HAP-1 (cell line): ENCODE data around the gene QRICH1.

Experiments used
- DNase-seq, 2 experiments: peaks; one replicate each; pipeline ENCODE4 v3.0.0-alpha.2; 2016 to 2020; ENCODE audit warnings: low spot score in 2 of 2
- H3K27me3 ChIP-seq: fragments of 250-450 bp; sonication (Bioruptor Pico); 2 replicates; pipeline ENCODE4 v1.5.1; 2020; ENCODE audit warnings: low read depth, mild to moderate bottlenecking, moderate library complexity
- H3K36me3 ChIP-seq: fragments of 250-450 bp; sonication (Bioruptor Pico); replicated peaks from 2 replicates; pipeline ENCODE4 v1.5.1; 2020; ENCODE audit warnings: mild to moderate bottlenecking
- H3K4me1 ChIP-seq: fragments of 250-450 bp; sonication (Bioruptor Pico); 2 replicates; pipeline ENCODE4 v1.5.1; 2020; ENCODE audit warnings: mild to moderate bottlenecking
- H3K4me3 ChIP-seq: fragments of 250-450 bp; sonication (Bioruptor Pico); 2 replicates; pipeline ENCODE4 v1.5.1; 2020; ENCODE audit warnings: mild to moderate bottlenecking, moderate library complexity
- H3K9me3 ChIP-seq: fragments of 250-450 bp; sonication (Bioruptor Pico); 2 replicates; pipeline ENCODE4 v1.5.1; 2020; ENCODE audit warnings: mild to moderate bottlenecking, moderate library complexity
- in situ Hi-C: fragments of 300-500 bp; cut with MboI; formaldehyde crosslinking; loops from 3 replicates; pipeline ENCODE4 v1.14.3; 2020; ENCODE audit warnings: low sequenced_read_pairs, inconsistent platforms, mixed read lengths

The QRICH1 gene

DNA sequence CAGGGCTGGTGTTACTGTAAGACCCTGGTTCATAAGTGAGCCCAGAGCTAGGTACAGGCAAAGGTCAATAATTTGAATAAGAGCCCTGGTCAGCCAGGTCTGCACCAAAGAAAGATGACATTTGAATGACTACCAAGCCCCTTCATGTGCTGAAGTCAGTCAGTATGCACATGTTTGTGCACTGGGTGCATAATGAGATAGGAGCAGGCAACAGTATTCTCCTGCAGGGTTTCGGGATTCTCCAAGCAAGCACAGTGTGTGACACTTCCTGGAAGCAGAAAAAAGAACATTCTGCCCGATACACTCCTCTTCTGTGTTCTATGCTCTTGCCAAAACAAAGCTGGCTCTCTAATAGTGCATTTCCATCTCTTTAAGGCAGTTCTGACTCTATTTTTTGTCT, 59.2 kb downstream of the QRICH1 start:
- no peaks in the 10 kb centered on the region for H3K4me1 ChIP-seq
- no peaks in the 10 kb centered on the region for H3K27me3 ChIP-seq
- peaks cover 60% of the 10 kb centered on the region for H3K36me3 ChIP-seq
- DNase-seq = no peak
- no peak overlapping the region for H3K4me3 ChIP-seq
- no peaks in the 10 kb centered on the region for H3K9me3 ChIP-seq
- in situ Hi-C loops = no loop called here

DNA sequence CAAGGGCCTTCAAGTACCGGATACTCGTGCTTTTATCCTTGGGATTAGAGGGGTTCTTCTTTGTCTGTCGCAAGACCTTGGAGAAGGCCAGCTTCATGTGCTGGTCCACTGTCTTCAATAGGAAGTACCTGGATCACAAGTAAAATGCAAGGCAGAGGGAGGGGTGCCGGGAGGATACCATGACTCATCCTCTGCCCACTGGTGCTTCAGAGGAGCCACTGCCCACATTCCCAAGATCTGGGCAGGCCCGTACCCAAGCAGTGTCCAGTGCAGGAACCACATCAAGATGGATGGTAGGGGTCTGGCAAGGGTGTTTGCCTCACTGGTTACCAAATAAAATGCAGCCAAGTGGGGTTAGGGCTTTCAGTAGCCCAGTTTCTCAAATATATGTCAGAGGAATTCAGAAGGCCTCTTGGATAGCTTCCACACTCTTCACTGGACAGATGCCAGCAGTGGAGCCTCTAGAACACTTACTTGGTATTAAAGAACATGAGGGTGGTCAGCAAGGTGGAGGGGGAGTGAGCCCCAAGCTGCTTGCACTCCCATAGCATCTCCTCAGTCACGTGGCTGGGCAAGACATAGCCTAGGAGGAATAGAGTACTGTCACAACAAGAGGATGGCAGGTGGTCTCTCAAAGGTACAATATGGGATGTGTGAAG, 61.1 kb downstream of the QRICH1 start:
- in situ Hi-C loops = no loop called here
- Histone ChIP-seq H3K36me3 (peaks cover 56% of the 10 kb centered on the region), H3K4me3 (no peak overlapping the region), H3K27me3 (no peaks in the 10 kb centered on the region), H3K4me1 (peaks cover 8% of the 10 kb centered on the region), H3K9me3 (no peaks in the 10 kb centered on the region)
- DNase-seq = no peak

- no peak overlapping the region for H3K4me3 ChIP-seq
- no peaks in the 10 kb centered on the region for H3K9me3 ChIP-seq
- peaks cover 8% of the 10 kb centered on the region for H3K4me1 ChIP-seq
- H3K36me3 ChIP-seq = peaks cover 69% of the 10 kb centered on the region
- no peak for DNase-seq
- H3K27me3 ChIP-seq = no peaks in the 10 kb centered on the region
- in situ Hi-C loops = no loop called here
Observed at GRCh38 chr3:49030321-49030720, 63.5 kb downstream of the QRICH1 start.

- peaks cover 8% of the 10 kb centered on the region for H3K4me1 ChIP-seq
- H3K27me3 ChIP-seq = no peaks in the 10 kb centered on the region
- no peaks in the 10 kb centered on the region for H3K9me3 ChIP-seq
- in situ Hi-C loops = no loop called here
- H3K36me3 ChIP-seq = peaks cover 69% of the 10 kb centered on the region
- peak overlapping the region; percentile 70 for H3K4me3 ChIP-seq
- no peak for DNase-seq
Observed at GRCh38 chr3:49029563-49029884, 64.3 kb downstream of the QRICH1 start.

GRCh38 chr3:49028673-49029562, 65.0 kb downstream of the QRICH1 start, which contains the start of gene IMPDH2:
TSS of gene IMPDH2 (minus strand) at chr3:49029398. CDS start at chr3:49029350, 48 bp downstream.
- Histone ChIP-seq H3K4me3 (peak within 1 kb of the TSS; percentile 70), H3K9me3 (no peaks in the 10 kb centered on the region), H3K36me3 (peaks cover 73% of the 10 kb centered on the region), H3K27me3 (no peaks in the 10 kb centered on the region), H3K4me1 (peaks cover 8% of the 10 kb centered on the region)
- DNase-seq = peak; percentile 87 to 94
- in situ Hi-C loops = no loop called here

- Histone ChIP-seq H3K27me3 (no peaks in the 10 kb centered on the region), H3K9me3 (no peaks in the 10 kb centered on the region), H3K4me3 (peak overlapping the region; percentile 70), H3K36me3 (peaks cover 75% of the 10 kb centered on the region), H3K4me1 (peaks cover 8% of the 10 kb centered on the region)
- in situ Hi-C loops = no loop called here
- DNase-seq = no peak
Observed at GRCh38 chr3:49028298-49028672, 65.6 kb downstream of the QRICH1 start.

GRCh38 chr3:49027634-49028033, 66.2 kb downstream of the QRICH1 start:
- Histone ChIP-seq H3K27me3 (no peaks in the 10 kb centered on the region), H3K4me1 (peaks cover 13% of the 10 kb centered on the region), H3K36me3 (peaks cover 75% of the 10 kb centered on the region), H3K9me3 (no peaks in the 10 kb centered on the region), H3K4me3 (peak overlapping the region; percentile 70; the same call in 1 of the 2 replicates)
- DNase-seq = no peak
- in situ Hi-C loops = no loop called here

GRCh38 chr3:49026536-49026935, 67.3 kb downstream of the QRICH1 start:
- DNase-seq = no peak
- Histone ChIP-seq H3K4me3 (no peak overlapping the region), H3K36me3 (peaks cover 67% of the 10 kb centered on the region), H3K4me1 (peaks cover 13% of the 10 kb centered on the region), H3K9me3 (no peaks in the 10 kb centered on the region), H3K27me3 (no peaks in the 10 kb centered on the region)
- in situ Hi-C loops = no loop called here

- peak in 1 of 2 experiments; percentile 11 for DNase-seq
- in situ Hi-C loops = no loop called here
- Histone ChIP-seq H3K27me3 (no peaks in the 10 kb centered on the region), H3K4me1 (peaks cover 13% of the 10 kb centered on the region), H3K36me3 (peaks cover 64% of the 10 kb centered on the region), H3K9me3 (no peaks in the 10 kb centered on the region), H3K4me3 (no peak overlapping the region)
Observed at GRCh38 chr3:49025793-49026520, 67.9 kb downstream of the QRICH1 start.

DNA sequence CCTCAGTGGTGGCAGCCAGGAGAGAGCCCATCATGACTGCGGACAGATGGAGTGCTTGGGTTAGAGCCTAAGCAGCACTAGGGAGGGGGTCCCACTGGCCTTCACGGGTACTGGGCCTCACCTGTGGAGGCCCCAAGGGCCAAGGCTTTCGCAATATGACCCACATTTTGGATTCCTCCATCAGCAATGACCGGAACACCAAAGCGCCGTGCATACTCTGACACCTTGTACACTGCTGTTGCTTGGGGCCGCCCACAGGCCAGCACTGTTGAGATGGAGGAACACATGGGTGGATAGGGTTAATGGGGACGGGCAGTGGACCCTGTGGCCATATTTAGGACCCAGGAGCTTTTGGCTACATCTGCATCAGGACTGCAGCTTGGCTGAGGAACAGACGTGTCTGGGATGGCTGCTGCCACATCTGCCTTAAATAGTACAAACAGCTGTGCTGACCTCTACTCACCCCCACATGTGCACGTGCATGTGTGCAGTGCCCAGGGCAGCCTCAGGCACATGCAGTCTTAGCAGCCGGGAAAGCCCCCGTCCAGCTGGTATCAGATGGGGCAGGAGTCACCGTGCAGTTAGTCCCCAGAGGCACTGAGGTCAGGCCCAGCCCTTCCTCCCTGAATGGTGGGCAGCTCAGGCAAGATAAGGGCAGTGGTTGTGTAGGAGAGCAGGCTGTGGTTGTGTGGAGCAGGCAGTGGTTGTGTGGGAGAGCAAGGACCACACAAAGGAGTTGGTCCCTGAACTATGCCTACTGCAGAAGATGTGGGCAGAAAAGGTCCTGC, 68.7 kb downstream of the QRICH1 start:
- H3K4me1 ChIP-seq = peaks cover 13% of the 10 kb centered on the region
- DNase-seq = no peak
- in situ Hi-C loops = no loop called here
- no peak overlapping the region for H3K4me3 ChIP-seq
- H3K27me3 ChIP-seq = no peaks in the 10 kb centered on the region
- H3K36me3 ChIP-seq = peaks cover 64% of the 10 kb centered on the region
- no peaks in the 10 kb centered on the region for H3K9me3 ChIP-seq

GRCh38 chr3:49024449-49024848, 69.4 kb downstream of the QRICH1 start:
- H3K9me3 ChIP-seq = no peaks in the 10 kb centered on the region
- peaks cover 64% of the 10 kb centered on the region for H3K36me3 ChIP-seq
- H3K4me1 ChIP-seq = peaks cover 20% of the 10 kb centered on the region

DNA sequence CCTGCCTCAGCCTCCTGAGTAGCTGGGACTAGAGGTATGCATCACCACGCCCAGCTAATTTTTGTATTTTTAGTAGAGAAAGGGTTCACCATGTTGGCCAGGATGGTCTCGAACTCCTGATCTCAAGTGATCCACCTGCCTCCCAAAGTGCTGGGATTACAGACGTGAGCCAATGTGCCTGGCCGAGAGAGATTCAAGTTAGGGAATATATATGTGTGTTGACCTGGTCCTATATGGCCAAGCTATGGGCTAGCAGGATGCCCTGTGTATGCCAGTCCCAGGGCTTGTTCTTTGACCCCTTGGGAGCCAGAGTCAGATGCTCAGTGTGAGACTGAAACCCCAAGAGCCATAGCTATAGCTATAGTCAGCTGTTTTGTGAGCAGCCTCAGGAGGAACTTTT, 70.1 kb downstream of the QRICH1 start:
- no peaks in the 10 kb centered on the region for H3K27me3 ChIP-seq
- H3K4me3 ChIP-seq = no peak overlapping the region
- H3K9me3 ChIP-seq = no peaks in the 10 kb centered on the region
- no peak for DNase-seq
- in situ Hi-C loops = no loop called here
- peaks cover 64% of the 10 kb centered on the region for H3K36me3 ChIP-seq
- peaks cover 27% of the 10 kb centered on the region for H3K4me1 ChIP-seq

More at GRCh38 chr3:49024449-49024848, 69.4 kb downstream of the QRICH1 start:
- no peak for DNase-seq
- H3K4me3 ChIP-seq = no peak overlapping the region
- in situ Hi-C loops = no loop called here
- no peaks in the 10 kb centered on the region for H3K27me3 ChIP-seq

GRCh38 chr3:49022688-49023171, 71.1 kb downstream of the QRICH1 start:
- Histone ChIP-seq H3K4me3 (peak overlapping the region; percentile 84), H3K4me1 (peaks cover 19% of the 10 kb centered on the region), H3K9me3 (no peaks in the 10 kb centered on the region), H3K27me3 (no peaks in the 10 kb centered on the region), H3K36me3 (peaks cover 56% of the 10 kb centered on the region)
- in situ Hi-C loops = no loop called here
- peak in 1 of 2 experiments; percentile 56 for DNase-seq
